GM19351 (cell line): Measurements from ENCODE around the gene MAT1A.
"Not testable (repeated sequence)": the region's sequence is repeated elsewhere in the genome, so short reads cannot be mapped to it uniquely, and the experiment has no call there.

ENCODE experiments used
- ATAC-seq: cut with Tn5 transposase; IDR thresholded peaks from one replicate; pipeline ENCODE4 v1.9.1; 2021; ENCODE audit warnings: mild to moderate bottlenecking, moderate library complexity; ENCODE audit not compliant: unreplicated experiment

Gene MAT1A

GRCh38 chr10:80233871-80234270 is 55.6 kb downstream of the MAT1A start:
- not testable (repeated sequence) for ATAC-seq

- ATAC-seq, result peak; percentile 66
These were observed 62.7 kb downstream of the MAT1A start for GRCh38 chr10:80226723-80227122.

- not testable (repeated sequence) for ATAC-seq
These were observed 66.4 kb downstream of the MAT1A start for GRCh38 chr10:80223031-80223419.
